Measurements from ENCODE around the gene SCGB1A1.
"Not testable (repeated sequence)": the region's sequence is repeated elsewhere in the genome, so short reads cannot be mapped to it uniquely, and the experiment has no call there.

The SCGB1A1 gene

GRCh38 chr11:62418733-62419132 is at the start of gene SCGB1A1:
TSS of gene SCGB1A1 (plus strand) at chr11:62419033. CDS start at chr11:62419096, 63 bp downstream.
- DNase-seq: no peak

- DNase-seq: no peak
These were observed 47.9 kb upstream of the SCGB1A1 start for GRCh38 chr11:62370743-62371440.

GRCh38 chr11:62372871-62373270 is 46.0 kb upstream of the SCGB1A1 start:
- no peak for DNase-seq

GRCh38 chr11:62373464-62374119 is 45.2 kb upstream of the SCGB1A1 start:
- DNase-seq: no peak

GRCh38 chr11:62374801-62375200 is 44.0 kb upstream of the SCGB1A1 start:
- no peak for DNase-seq

GRCh38 chr11:62378459-62379063 is 40.3 kb upstream of the SCGB1A1 start:
- DNase-seq: not testable (repeated sequence)

- DNase-seq: not testable (repeated sequence)
These were observed 39.2 kb upstream of the SCGB1A1 start for GRCh38 chr11:62379586-62379985.

- DNase-seq: peak; percentile 45
These were observed 38.0 kb upstream of the SCGB1A1 start for GRCh38 chr11:62380821-62381245.

GRCh38 chr11:62383822-62384221 is 35.0 kb upstream of the SCGB1A1 start:
- DNase-seq: no peak

- DNase-seq: not testable (repeated sequence)
These were observed 32.8 kb upstream of the SCGB1A1 start for GRCh38 chr11:62386083-62386482.

- no peak for DNase-seq
These were observed 31.5 kb upstream of the SCGB1A1 start for GRCh38 chr11:62387381-62387780.

GRCh38 chr11:62388999-62389398 is 29.8 kb upstream of the SCGB1A1 start:
- DNase-seq: no peak

GRCh38 chr11:62390237-62390636 is 28.6 kb upstream of the SCGB1A1 start:
- DNase-seq: no peak

GRCh38 chr11:62390722-62391121 is 28.1 kb upstream of the SCGB1A1 start:
- DNase-seq: no peak

GRCh38 chr11:62391642-62392425 is 27.0 kb upstream of the SCGB1A1 start:
- no peak for DNase-seq

- DNase-seq: no peak
These were observed 26.3 kb upstream of the SCGB1A1 start for GRCh38 chr11:62392506-62392905.

GRCh38 chr11:62393061-62393611 is 25.7 kb upstream of the SCGB1A1 start:
- peak; percentile 15 for DNase-seq

GRCh38 chr11:62393735-62394134 is 25.1 kb upstream of the SCGB1A1 start:
- no peak for DNase-seq

GRCh38 chr11:62394825-62395538 is 23.9 kb upstream of the SCGB1A1 start:
- DNase-seq: peak; percentile 62

GRCh38 chr11:62395885-62396551 is 22.8 kb upstream of the SCGB1A1 start:
- DNase-seq: no peak

Data from GDM1 (cell line).